Fibroblast of villous mesenchyme (primary cell): ENCODE results near the gene KIRREL3. TPM values are rescaled to one million over a fixed set of nuclear protein-coding genes. Genes with fewer than 3 reads are reported as not detected.

ENCODE experiments used
- DNase-seq: peaks from one replicate; pipeline ENCODE4 v3.0.0-alpha.2; 2010; ENCODE audit warnings: low read depth
- H3K4me3 ChIP-seq: 2 replicates; pipeline ENCODE4 v1.5.1; 2011; ENCODE audit warnings: low read depth, mild to moderate bottlenecking, low read length
- CTCF ChIP-seq: IDR thresholded peaks from 2 replicates; pipeline ENCODE4 v1.5.1; 2012; ENCODE audit warnings: low read depth, mild to moderate bottlenecking, low read length; ENCODE audit not compliant: insufficient read depth
- total RNA-seq: library from RNA; depleted of rRNA; stranded (reverse); fragments of >200 nt; gene quantifications from 2 replicates; pipeline ENCODE4 v1.2.3, GENCODE V29; 2012

KIRREL3 gene
- total RNA-seq, 1 donor, result 9.9 TPM

DNA sequence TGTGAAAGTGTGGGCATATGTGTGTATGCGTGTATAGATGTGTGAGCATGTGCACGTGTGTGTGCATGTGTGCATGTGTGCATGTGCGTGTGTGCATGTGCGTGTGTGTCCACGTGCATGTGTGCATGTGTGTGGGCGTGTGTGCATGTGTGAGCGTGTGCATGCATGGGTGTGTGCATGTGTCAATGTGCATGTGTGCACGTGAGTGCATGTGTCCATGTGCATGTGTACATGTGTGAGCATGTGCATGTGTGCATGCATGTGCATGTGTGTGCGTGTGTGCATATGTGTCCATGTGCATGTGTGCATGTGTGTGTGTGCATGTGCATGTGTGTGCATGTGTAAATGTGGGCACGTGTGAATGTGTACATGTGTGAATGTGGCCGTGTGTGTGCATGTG, 549.8 kb downstream of the KIRREL3 start:
- H3K4me3 ChIP-seq, result no peak overlapping the region
- no peak for TF ChIP-seq CTCF
- DNase-seq, result no peak

DNA sequence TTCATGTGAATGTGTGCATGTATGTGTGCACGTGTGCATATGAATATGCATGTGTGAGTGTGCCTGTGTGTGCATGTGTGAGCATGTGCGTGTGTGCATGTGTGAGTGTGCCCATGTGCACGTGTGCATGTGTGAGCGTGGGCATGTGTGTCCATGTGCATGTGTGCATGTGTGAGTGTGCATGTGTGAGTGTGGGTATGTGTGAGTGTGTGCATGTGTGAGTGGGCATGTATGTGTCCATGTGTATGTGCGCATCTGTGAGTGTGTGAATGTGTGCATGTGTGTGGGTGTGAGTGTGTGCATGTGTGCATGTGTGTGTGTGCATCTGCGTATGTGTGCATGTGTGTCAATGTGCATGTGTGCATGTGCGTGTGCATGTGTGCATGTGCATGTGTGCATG, 550.4 kb downstream of the KIRREL3 start:
- DNase-seq, result no peak
- no peak overlapping the region for H3K4me3 ChIP-seq
- TF ChIP-seq CTCF, result no peak

DNA sequence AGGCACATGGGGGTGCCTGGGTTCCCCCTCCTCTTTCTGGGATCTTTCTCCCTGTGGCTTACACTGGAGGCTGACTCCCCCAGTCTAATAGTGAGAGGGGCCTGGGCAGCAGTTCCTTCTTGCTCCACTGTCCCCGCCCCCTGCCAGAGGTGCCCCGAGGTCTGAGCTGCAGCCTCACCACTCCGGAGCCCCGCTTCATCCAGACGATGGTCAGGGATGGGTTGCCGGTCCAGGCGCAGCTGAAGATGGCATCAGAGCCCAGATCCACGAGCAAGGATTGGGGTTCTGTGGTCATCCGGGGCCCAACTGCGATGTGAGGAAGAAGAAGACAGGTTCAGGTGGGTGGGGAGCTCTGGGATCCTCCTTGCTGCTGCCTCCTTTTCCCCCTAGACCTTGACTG, 554.0 kb downstream of the KIRREL3 start:
- no peak overlapping the region for H3K4me3 ChIP-seq
- DNase-seq, result no peak
- no peak for TF ChIP-seq CTCF

DNA sequence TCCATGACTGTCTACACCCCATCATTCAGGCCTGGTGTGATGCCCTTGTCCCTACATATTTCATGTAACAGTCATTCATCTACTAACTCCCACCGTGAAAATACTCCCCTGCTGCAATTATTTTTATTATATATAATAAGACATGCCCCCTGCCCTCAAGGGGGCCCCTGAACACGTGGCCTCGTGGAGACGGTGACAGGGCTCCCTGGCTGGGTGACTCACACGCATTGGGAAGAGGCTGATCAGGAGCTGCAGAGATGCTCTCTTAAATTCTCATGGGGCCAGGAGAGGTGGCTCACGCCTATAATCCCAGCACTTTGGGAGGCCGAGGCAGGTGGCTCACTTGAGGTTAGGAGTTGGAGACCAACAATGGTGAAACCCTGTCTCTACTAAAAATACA, 556.5 kb downstream of the KIRREL3 start:
- DNase-seq, result no peak
- TF ChIP-seq CTCF, result no peak
- H3K4me3 ChIP-seq, result no peak overlapping the region

DNA sequence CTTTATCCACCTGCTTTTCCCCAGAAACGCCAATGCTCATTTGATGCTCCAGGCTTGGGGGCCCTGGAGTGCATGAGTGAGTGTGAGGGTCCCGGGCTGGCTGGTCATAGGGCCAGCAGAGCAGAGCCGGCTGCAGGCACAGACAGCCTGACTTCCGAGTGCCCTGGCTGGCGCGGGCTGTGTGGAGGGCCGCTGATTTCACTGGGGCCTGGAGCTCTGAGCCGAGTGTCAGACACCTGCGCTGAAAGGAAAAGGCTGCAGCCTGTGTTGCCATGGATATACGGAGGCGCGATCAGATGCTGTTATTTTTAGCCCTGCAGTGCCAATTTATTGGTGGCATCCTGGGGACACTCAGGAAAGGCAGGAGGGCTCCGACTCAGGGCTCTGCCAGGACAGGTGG, 557.5 kb downstream of the KIRREL3 start:
- H3K4me3 ChIP-seq, result no peak overlapping the region
- TF ChIP-seq CTCF, result no peak
- DNase-seq, result no peak

GRCh38 chr11:126440792-126441514, 559.6 kb downstream of the KIRREL3 start:
- DNase-seq, result peak; percentile 73
- TF ChIP-seq CTCF, result peak; percentile 91
- no peak overlapping the region for H3K4me3 ChIP-seq

DNA sequence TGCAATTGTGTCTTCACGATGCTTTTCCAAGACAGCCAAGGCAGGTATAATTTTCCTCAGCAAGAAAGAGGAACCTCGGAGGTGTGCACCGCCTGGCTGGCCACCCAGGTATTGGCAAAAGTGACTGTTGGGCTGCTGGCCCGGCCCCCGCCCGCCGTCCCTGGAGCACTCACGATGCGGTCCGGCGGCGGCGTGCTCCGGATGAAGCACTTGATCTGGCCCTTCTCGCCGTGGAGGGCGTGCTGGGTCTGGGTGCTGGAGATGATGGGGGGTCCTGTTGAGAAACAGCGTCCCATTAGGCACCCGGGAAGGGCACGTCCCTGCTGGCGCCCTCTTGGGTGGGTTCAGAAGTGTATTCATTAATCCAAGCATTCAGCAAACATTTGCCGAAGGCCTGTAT, 560.3 kb downstream of the KIRREL3 start:
- H3K4me3 ChIP-seq, result no peak overlapping the region
- DNase-seq, result no peak
- TF ChIP-seq CTCF, result no peak
